ENCODE results near the gene KRT39.

Gene KRT39

GRCh38 chr17:40980117-40980516, 13.4 kb upstream of the KRT39 start:
- no peak for DNase-seq (ENCODE audit: low spot score)

- no peak for DNase-seq (ENCODE audit: low spot score)
These were observed 11.9 kb upstream of the KRT39 start for GRCh38 chr17:40978575-40979151.

GRCh38 chr17:40975516-40975915, 8.8 kb upstream of the KRT39 start:
- DNase-seq (ENCODE audit: low spot score), result no peak

GRCh38 chr17:40974366-40974765, 7.6 kb upstream of the KRT39 start:
- DNase-seq (ENCODE audit: low spot score), result no peak

GRCh38 chr17:40967582-40967981, 834 bp upstream of the KRT39 start:
- DNase-seq (ENCODE audit: low spot score), result no peak

GRCh38 chr17:40963838-40964237, 2.9 kb downstream of the KRT39 start:
- DNase-seq (ENCODE audit: low spot score), result peak; percentile 49

GRCh38 chr17:40962059-40962561, 4.6 kb downstream of the KRT39 start:
- DNase-seq (ENCODE audit: low spot score), result no peak

- no peak for DNase-seq (ENCODE audit: low spot score)
These were observed 5.2 kb downstream of the KRT39 start for GRCh38 chr17:40961591-40961990.

GRCh38 chr17:40960144-40960543, 6.6 kb downstream of the KRT39 start:
- no peak for DNase-seq (ENCODE audit: low spot score)

GRCh38 chr17:40958086-40958953, 8.4 kb downstream of the KRT39 start:
- DNase-seq (ENCODE audit: low spot score), result no peak

- DNase-seq (ENCODE audit: low spot score), result peak; percentile 80
These were observed 10.1 kb downstream of the KRT39 start for GRCh38 chr17:40956401-40957254.

- DNase-seq (ENCODE audit: low spot score), result peak; percentile 36
These were observed 12.9 kb downstream of the KRT39 start for GRCh38 chr17:40953881-40954280.

- no peak for DNase-seq (ENCODE audit: low spot score)
These were observed 14.1 kb downstream of the KRT39 start for GRCh38 chr17:40952661-40953060.

- DNase-seq (ENCODE audit: low spot score), result no peak
These were observed 14.6 kb downstream of the KRT39 start for GRCh38 chr17:40952154-40952553.

GRCh38 chr17:40951011-40951622, 15.6 kb downstream of the KRT39 start:
- DNase-seq (ENCODE audit: low spot score), result no peak

GRCh38 chr17:40950176-40950575, 16.6 kb downstream of the KRT39 start:
- DNase-seq (ENCODE audit: low spot score), result no peak

- DNase-seq (ENCODE audit: low spot score), result no peak
These were observed 17.3 kb downstream of the KRT39 start for GRCh38 chr17:40949418-40949817.

GRCh38 chr17:40947929-40948328, 18.8 kb downstream of the KRT39 start:
- DNase-seq (ENCODE audit: low spot score), result no peak

GRCh38 chr17:40945414-40945813, 21.3 kb downstream of the KRT39 start:
- DNase-seq (ENCODE audit: low spot score), result peak; percentile 61

GRCh38 chr17:40944531-40944930, 22.2 kb downstream of the KRT39 start:
- DNase-seq (ENCODE audit: low spot score), result no peak

GRCh38 chr17:40942553-40942952, 24.2 kb downstream of the KRT39 start:
- no peak for DNase-seq (ENCODE audit: low spot score)

- no peak for DNase-seq (ENCODE audit: low spot score)
These were observed 26.5 kb downstream of the KRT39 start for GRCh38 chr17:40940266-40940665.
